K562 (cell line): ENCODE results near the gene PLAGL1. TPM values are rescaled to one million over a fixed set of nuclear protein-coding genes. Genes with fewer than 3 reads are reported as not detected.
A peak's percentile ranks its signal among the peaks of the same experiment; 100 is the strongest.

Source experiments
- ATAC-seq: fragments of 200-7000 bp; cut with Tn5 transposase; 3 replicates; pipeline ENCODE4 v1.9.1; 2020; ENCODE audit warnings: moderate library complexity
- BruUV-seq: library from RNA; stranded (reverse); fragments of 400-500 nt; replicated peaks from 2 replicates; lab custom pipeline; 2021; lab: Mats Ljungman, UMichigan
- CTCF ChIA-PET: fragments of 300-600 bp; formaldehyde crosslinking; extraction: SDS; loops from one replicate; lab custom pipeline; 2021; ENCODE audit warnings: low intra/inter-chr PET ratio; lab: Yijun Ruan, JAX
- POLR2A ChIA-PET: fragments of 300-600, 350-650 bp; sonication (Branson Sonifier 250); formaldehyde crosslinking; extraction: SDS; loops from one replicate; lab custom pipeline; 2021; ENCODE audit warnings: antibody characterized with exemption, inconsistent platforms; lab: Yijun Ruan, JAX
- DNase-seq, 4 experiments: peaks; one replicate each; pipeline versions ENCODE4 v3.0.0 to v3.0.0-alpha.2; 2011 to 2018; ENCODE audit warnings: low spot score in 3 of 4, mixed read lengths in 3 of 4; ENCODE audit errors: extremely low read depth in 1 of 4
- FAIRE-seq: peaks from 2 replicates; lab custom pipeline; 2011; peaks lifted over from hg19 to GRCh38; lab: Jason Lieb, UNC
- H2AFZ ChIP-seq: 2 replicates; pipeline ENCODE4 v1.6.0; 2011; ENCODE audit warnings: low read depth, low read length, control low read depth, inconsistent platforms
- H3K27ac ChIP-seq: fragments of 200-600 bp; 3 replicates; pipeline ENCODE4 v1.8.0; 2011; ENCODE audit warnings: low read depth, mild to moderate bottlenecking, control low read depth, inconsistent platforms, low read length, moderate library complexity, mixed read lengths; ENCODE audit errors: extremely low read depth
- H3K27me3 ChIP-seq, 2 experiments: fragments of 300-600 bp in 1 of 2; 2 replicates in 1 of 2; 3 replicates in 1 of 2; pipeline versions ENCODE4 v1.6.0 to v1.8.0; 2011; ENCODE audit warnings: inconsistent platforms in 2 of 2, low read length in 2 of 2, mild to moderate bottlenecking in 1 of 2, mixed read lengths in 1 of 2, moderate library complexity in 1 of 2; ENCODE audit not compliant: control insufficient read depth in 2 of 2, insufficient read depth in 2 of 2
- H3K36me3 ChIP-seq: fragments of 300-600 bp; 3 replicates; pipeline ENCODE4 v1.8.0; 2011; ENCODE audit warnings: mild to moderate bottlenecking, low read length, inconsistent platforms; ENCODE audit not compliant: control insufficient read depth, insufficient read depth
- H3K4me1 ChIP-seq, 2 experiments: fragments of 200-600 bp in 1 of 2; replicated peaks in 1 of 2; 2 replicates in 1 of 2; 3 replicates in 1 of 2; pipeline versions ENCODE4 v1.5.1 to v1.8.0; 2011; ENCODE audit warnings: inconsistent platforms in 2 of 2, low read length in 2 of 2, mild to moderate bottlenecking in 1 of 2, mixed read lengths in 1 of 2, moderate library complexity in 1 of 2; ENCODE audit not compliant: control insufficient read depth in 2 of 2, insufficient read depth in 2 of 2
- H3K4me2 ChIP-seq: 2 replicates; pipeline ENCODE4 v1.6.1; 2011; ENCODE audit warnings: low read length, control low read depth, inconsistent platforms, mixed read lengths; ENCODE audit not compliant: insufficient read depth
- H3K4me3 ChIP-seq: fragments of 200-600 bp; sonication (generic), shearing (Covaris generic); 2 replicates; pipeline ENCODE4 v1.5.1; 2016; ENCODE audit warnings: control low read depth, inconsistent platforms
- H3K79me2 ChIP-seq: fragments of 200-600 bp; 3 replicates; pipeline ENCODE4 v1.8.0; 2011; ENCODE audit warnings: low read length, inconsistent platforms; ENCODE audit not compliant: control insufficient read depth, insufficient read depth
- H3K9ac ChIP-seq, 2 experiments: 2 replicates each; pipeline versions ENCODE4 v1.6.0 to v1.6.1; 2011; ENCODE audit warnings: low read depth in 2 of 2, low read length in 2 of 2, control low read depth in 1 of 2, inconsistent platforms in 1 of 2, mild to moderate bottlenecking in 1 of 2, mixed read lengths in 1 of 2; ENCODE audit not compliant: insufficient read depth in 1 of 2
- H3K9me1 ChIP-seq: one replicate; pipeline ENCODE4 v1.6.0; 2011; ENCODE audit warnings: inconsistent platforms, mild to moderate bottlenecking, low read length, moderate library complexity; ENCODE audit not compliant: control insufficient read depth, insufficient read depth
- H3K9me3 ChIP-seq: replicated peaks from 2 replicates; pipeline ENCODE4 v1.5.1; 2011; ENCODE audit warnings: low read depth, low read length, inconsistent platforms; ENCODE audit not compliant: control insufficient read depth, insufficient read depth
- H4K20me1 ChIP-seq: replicated peaks from 2 replicates; pipeline ENCODE4 v1.6.1; 2011; ENCODE audit warnings: low read length, inconsistent platforms, mixed read lengths; ENCODE audit not compliant: control insufficient read depth, insufficient read depth
- BRF1 ChIP-seq: IDR thresholded peaks from 3 replicates; pipeline ENCODE4 v1.6.1; 2011; ENCODE audit warnings: borderline replicate concordance, mild to moderate bottlenecking; ENCODE audit not compliant: insufficient read length; ENCODE audit errors: extremely low read depth
- CTCF ChIP-seq, 3 experiments: IDR thresholded peaks in 2 of 3; conservative IDR thresholded peaks in 1 of 3; 2 replicates each; pipeline ENCODE4 v1.5.1; 2011 to 2012; ENCODE audit warnings: low read length in 3 of 3, mild to moderate bottlenecking in 3 of 3, control low read depth in 2 of 3, improper control_type of control experiment in 1 of 3, inconsistent platforms in 1 of 3, low read depth in 1 of 3, mixed read lengths in 1 of 3, moderate library complexity in 1 of 3; ENCODE audit not compliant: insufficient read depth in 2 of 3
- ETV6 ChIP-seq, 3 experiments: fragments of 150-350 bp in 1 of 3; sonication (generic) in 1 of 3; formaldehyde crosslinking in 1 of 3; IDR thresholded peaks; 2 replicates each; pipeline versions ENCODE4 v1.6.1 to v1.8.0; 2014 to 2022; ENCODE audit warnings: borderline replicate concordance in 2 of 3, low read depth in 2 of 3, antibody characterized with exemption in 1 of 3, low read length in 1 of 3, mild to moderate bottlenecking in 1 of 3, missing genetic modification reagents in 1 of 3
- FIP1L1 ChIP-seq: fragments of 200-400 bp; formaldehyde crosslinking; IDR thresholded peaks from 2 replicates; pipeline ENCODE4 v1.6.1; 2018; ENCODE audit warnings: mild to moderate bottlenecking, low read depth, low read length; ENCODE audit not compliant: poor library complexity, severe bottlenecking
- MCM5 ChIP-seq: fragments of 450-650 bp; IDR thresholded peaks from 2 replicates; pipeline ENCODE4 v1.6.1; 2016; ENCODE audit warnings: low read depth
- NR2C1 ChIP-seq, 2 experiments: fragments of 450-650 bp; IDR thresholded peaks; 2 replicates each; pipeline ENCODE4 v1.6.1; 2017; ENCODE audit warnings: mild to moderate bottlenecking in 2 of 2, antibody characterized with exemption in 1 of 2, inconsistent platforms in 1 of 2, missing compliant biosample characterization in 1 of 2, missing genetic modification characterization in 1 of 2
- RAD21 ChIP-seq, 2 experiments: fragments of 250-450 bp in 1 of 2; fragments of 450-650 bp in 1 of 2; sonication (Bioruptor Pico) in 1 of 2; formaldehyde crosslinking in 1 of 2; IDR thresholded peaks in 1 of 2; conservative IDR thresholded peaks in 1 of 2; 2 replicates each; pipeline versions ENCODE4 v1.4.0 to v1.8.0; 2020 to 2022; ENCODE audit warnings: mild to moderate bottlenecking in 2 of 2, moderate library complexity in 1 of 2
- TSC22D4 ChIP-seq: fragments of 450-650 bp; IDR thresholded peaks from 2 replicates; pipeline ENCODE4 v1.6.1; 2016; ENCODE audit warnings: missing genetic modification characterization, missing biosample characterization, control low read depth
- ZC3H11A ChIP-seq: IDR thresholded peaks from 2 replicates; pipeline ENCODE4 v1.6.1; 2012; ENCODE audit warnings: low read depth, low read length, improper control_type of control experiment
- ZNF79 ChIP-seq: fragments of 250-450 bp; sonication (Bioruptor Pico); IDR thresholded peaks from 2 replicates; pipeline ENCODE4 v1.4.0; 2020; ENCODE audit warnings: low read depth, mild to moderate bottlenecking, moderate library complexity
- WGBS: fragments of 100-300 bp; shearing (Covaris generic); methylation state at CpG from one replicate; pipeline ENCODE4 v1.1.6; 2016; ENCODE audit warnings: low coverage, mixed read lengths; ENCODE audit not compliant: insufficient coverage; ENCODE audit errors: missing lambda C conversion rate; 5-methylcytosine and 5-hydroxymethylcytosine counted together
- in situ Hi-C: fragments of 300-500 bp; cut with MboI; formaldehyde crosslinking; loops from 4 replicates; pipeline ENCODE4 v1.15.0; 2018; ENCODE audit warnings: inconsistent platforms, mixed read lengths
- intact Hi-C: fragments of 100-400 bp; cut with micrococcal nuclease; formaldehyde crosslinking; loops from 2 replicates; pipeline ENCODE4 v1.14.2; 2022
- polyA plus RNA-seq, 8 experiments: library from polyadenylated mRNA; depleted of rRNA in 4 of 8; stranded (reverse) in 5 of 8; unstranded in 3 of 8; fragments of >200 nt; fragmentation: Nextera tagmentation in 2 of 8; fragmentation: Illumina TruSeq in 1 of 8; extraction: Ambion mirVana in 2 of 8; extraction: Trizol in 1 of 8; gene quantifications; 2 replicates each; pipeline versions ENCODE4 v1.2.1 to v1.2.3, GENCODE V29; 2011 to 2014; ENCODE audit warnings: inconsistent platforms in 1 of 8, missing spikeins in 1 of 8
- total RNA-seq, 7 experiments: library from RNA; depleted of rRNA in 6 of 7; stranded (reverse); fragments of >200 nt in 6 of 7; fragmentation: Illumina TruSeq in 2 of 7; extraction: Trizol in 2 of 7; gene quantifications; 2 replicates each; pipeline versions ENCODE4 v1.2.1 to v1.2.3, GENCODE V29; 2011 to 2021; ENCODE audit warnings: low replicate concordance in 1 of 7

PLAGL1 gene
- total and polyA plus RNA-seq, 9 of the 15 experiments (the other 6 are each of a cell fraction or from before 2014, with no cell fraction given) = 4.9 to 29.6 (median 13.2) TPM

- intact Hi-C loops = no loop called here
- H3K4me2 ChIP-seq = no peak overlapping the region
- FAIRE-seq (no peak), DNase-seq (no peak)
- H3K9me3 ChIP-seq = no peaks in the 10 kb centered on the region
- TF ChIP-seq ZNF79 (no peak), CTCF (IDR thresholded peaks at IDR 0.05 in 2 of 3, conservative IDR thresholded peaks at IDR 0.05 in 1 of 3; ENCODE audit: insufficient read depth in 2 of 3, low read depth in 1 of 3, low read length in 3 of 3) (peak in 2 of 3 experiments; percentile 25 to 52; a peak in 3 of 6 replicates)
- TF ChIP-seq, all 486 proteins: peak for 1
- CTCF ChIA-PET = no interaction called here
- Histone ChIP-seq H3K9me1 (no peaks in the 10 kb centered on the region), H3K36me3 (no peaks in the 10 kb centered on the region), H3K4me1 (no peaks in the 10 kb centered on the region), H2AFZ (no peak overlapping the region), H4K20me1 (no peaks in the 10 kb centered on the region), H3K79me2 (no peaks in the 10 kb centered on the region), H3K27ac (no peak overlapping the region), H3K27me3 (peaks cover 0 to 7% of the 10 kb centered on the region in 2 experiments; a peak in 1 of 5 replicates), H3K4me3 (no peak overlapping the region), H3K9ac (no peak overlapping the region)
- in situ Hi-C loops = no loop called here
- POLR2A ChIA-PET = no interaction called here
- no TSS peak for BruUV-seq
- ATAC-seq = peak; percentile 65
- 5% methylated on average over 4 of the region's 4 CpGs for WGBS
Measured at GRCh38 chr6:143934867-143935266, 73.2 kb downstream of the PLAGL1 start.

GRCh38 chr6:143934331-143934730 is 73.7 kb downstream of the PLAGL1 start:
- no TSS peak for BruUV-seq
- no peak for ATAC-seq
- POLR2A ChIA-PET = no interaction called here
- no peak for TF ChIP-seq FIP1L1
- no peak for TF ChIP-seq NR2C1 (IDR thresholded peaks at IDR 0.05)
- TF ChIP-seq NR2C1 (tag; IDR thresholded peaks at IDR 0.05) = no peak
- TF ChIP-seq MCM5 = no peak
- no peak for TF ChIP-seq ZC3H11A
- no peak for TF ChIP-seq BRF1
- no peak for TF ChIP-seq RAD21 (CRISPR knock-in tag; conservative IDR thresholded peaks at IDR 0.05 in 1 of 2, IDR thresholded peaks at IDR 0.05 in 1 of 2)
- no peak for TF ChIP-seq TSC22D4 (tag)
- TF ChIP-seq ETV6 (IDR thresholded peaks at IDR 0.05; ENCODE audit: borderline replicate concordance in 1 of 2, low read depth in 2 of 2, low read length in 1 of 2) = no peak
- no peak for TF ChIP-seq ETV6 (CRISPR knock-in tag; IDR thresholded peaks at IDR 0.05; ENCODE audit: borderline replicate concordance)

More at GRCh38 chr6:143934331-143934730, 73.7 kb downstream of the PLAGL1 start:
- H3K27me3 ChIP-seq = peaks cover 0 to 7% of the 10 kb centered on the region in 2 experiments; a peak in 1 of 5 replicates
- in situ Hi-C loops = no loop called here
- WGBS = 4% methylated on average over 1 of the region's 1 CpG
- H3K79me2 ChIP-seq = no peaks in the 10 kb centered on the region
- intact Hi-C loops = no loop called here
- DNase-seq (no peak), FAIRE-seq (no peak)
- H3K4me2 ChIP-seq = no peak overlapping the region
- no peak overlapping the region for H2AFZ ChIP-seq
- H3K9me1 ChIP-seq = no peaks in the 10 kb centered on the region
- no peaks in the 10 kb centered on the region for H3K4me1 ChIP-seq
- no peak overlapping the region for H3K4me3 ChIP-seq
- no peak overlapping the region for H3K27ac ChIP-seq
- H3K36me3 ChIP-seq = no peaks in the 10 kb centered on the region
- CTCF ChIA-PET = no interaction called here
- no peak overlapping the region for H3K9ac ChIP-seq
- no peaks in the 10 kb centered on the region for H4K20me1 ChIP-seq
- no peaks in the 10 kb centered on the region for H3K9me3 ChIP-seq
